ENCODE data around the gene AFTPH.

AFTPH gene

DNA sequence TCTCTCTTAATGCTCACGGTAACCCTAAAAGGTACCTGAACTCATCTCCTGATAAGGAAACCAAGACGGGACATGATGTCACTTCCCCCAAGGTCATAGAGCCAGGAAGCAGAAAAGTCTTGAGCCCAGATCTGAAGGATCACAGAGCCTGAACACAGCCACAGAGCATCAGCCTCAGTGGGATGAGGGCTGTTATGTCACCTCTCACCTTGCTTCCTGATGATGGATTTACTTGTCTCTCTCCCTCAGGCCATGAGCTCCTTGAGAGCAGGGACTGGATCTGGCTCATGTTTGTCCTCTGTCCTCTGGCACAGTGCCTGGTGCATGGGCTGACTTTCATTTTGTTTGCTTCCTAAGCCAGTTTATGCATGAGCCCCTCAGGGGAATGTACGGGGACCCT is 75.3 kb downstream of the AFTPH start:
- no peak overlapping the region for H3K27ac ChIP-seq (ENCODE audit: low read depth in 2 of 2, low read length in 2 of 2)
- H3K36me3 ChIP-seq (ENCODE audit: control insufficient read depth in 2 of 2, insufficient read depth in 2 of 2, low read length in 2 of 2), result no peaks in the 10 kb centered on the region
- H3K9me3 ChIP-seq (ENCODE audit: control insufficient read depth in 2 of 2, low read length in 2 of 2), result no peaks in the 10 kb centered on the region
- H3K4me1 ChIP-seq (ENCODE audit: control insufficient read depth in 2 of 2, insufficient read depth in 2 of 2, low read length in 2 of 2), result peaks cover 19 to 22% of the 10 kb centered on the region in 2 donors
- no peak overlapping the region for H3K4me3 ChIP-seq (ENCODE audit: low read length in 2 of 2)
- H3K27me3 ChIP-seq (ENCODE audit: control insufficient read depth in 2 of 2, insufficient read depth in 2 of 2, low read length in 2 of 2), result no peaks in the 10 kb centered on the region
- H3K9ac ChIP-seq (ENCODE audit: low read depth in 1 of 2, low read length in 2 of 2), result no peak overlapping the region

DNA sequence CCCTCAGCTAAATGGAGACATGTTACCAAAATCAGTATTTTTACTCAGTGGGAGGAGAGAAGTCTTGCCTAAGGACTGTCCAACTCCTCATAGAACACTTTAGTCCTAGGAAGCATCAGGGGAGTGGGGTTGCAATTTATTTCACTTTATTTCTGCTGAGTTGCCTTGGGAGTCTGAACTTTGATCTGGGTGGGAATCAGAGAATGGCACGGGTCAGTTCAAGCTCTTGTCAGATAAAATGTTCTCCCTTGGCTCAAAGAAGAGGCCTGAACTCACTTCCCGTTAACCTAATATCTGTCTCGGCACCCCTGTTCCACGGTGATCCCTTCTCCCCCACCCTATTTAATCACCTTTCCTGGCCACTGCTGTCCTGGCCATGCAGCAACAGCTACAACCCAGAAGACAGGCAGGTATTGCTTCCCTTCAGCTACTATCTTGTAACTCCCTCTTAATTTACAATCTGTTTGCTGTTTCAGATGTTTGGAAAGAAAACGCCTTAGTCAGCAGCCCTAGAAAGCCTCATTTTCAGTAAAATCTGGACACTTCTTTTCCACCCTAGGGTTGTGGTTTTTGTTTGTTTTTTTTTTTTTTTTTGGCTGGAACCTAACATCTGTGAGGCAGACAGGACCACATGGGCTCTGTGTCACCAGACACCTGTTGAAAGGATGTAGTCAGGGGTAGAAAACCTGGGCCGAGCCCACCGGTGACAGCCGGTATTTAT is 77.1 kb downstream of the AFTPH start:
- no peaks in the 10 kb centered on the region for H3K9me3 ChIP-seq (ENCODE audit: control insufficient read depth in 2 of 2, low read length in 2 of 2)
- H3K4me3 ChIP-seq (ENCODE audit: low read length in 2 of 2), result no peak overlapping the region
- H3K4me1 ChIP-seq (ENCODE audit: control insufficient read depth in 2 of 2, insufficient read depth in 2 of 2, low read length in 2 of 2), result peaks cover 26 to 32% of the 10 kb centered on the region in 2 donors
- no peaks in the 10 kb centered on the region for H3K36me3 ChIP-seq (ENCODE audit: control insufficient read depth in 2 of 2, insufficient read depth in 2 of 2, low read length in 2 of 2)
- peak overlapping the region; percentile 27 to 48 for H3K27ac ChIP-seq (ENCODE audit: low read depth in 2 of 2, low read length in 2 of 2)
- no peaks in the 10 kb centered on the region for H3K27me3 ChIP-seq (ENCODE audit: control insufficient read depth in 2 of 2, insufficient read depth in 2 of 2, low read length in 2 of 2)
- no peak overlapping the region for H3K9ac ChIP-seq (ENCODE audit: low read depth in 1 of 2, low read length in 2 of 2)

DNA sequence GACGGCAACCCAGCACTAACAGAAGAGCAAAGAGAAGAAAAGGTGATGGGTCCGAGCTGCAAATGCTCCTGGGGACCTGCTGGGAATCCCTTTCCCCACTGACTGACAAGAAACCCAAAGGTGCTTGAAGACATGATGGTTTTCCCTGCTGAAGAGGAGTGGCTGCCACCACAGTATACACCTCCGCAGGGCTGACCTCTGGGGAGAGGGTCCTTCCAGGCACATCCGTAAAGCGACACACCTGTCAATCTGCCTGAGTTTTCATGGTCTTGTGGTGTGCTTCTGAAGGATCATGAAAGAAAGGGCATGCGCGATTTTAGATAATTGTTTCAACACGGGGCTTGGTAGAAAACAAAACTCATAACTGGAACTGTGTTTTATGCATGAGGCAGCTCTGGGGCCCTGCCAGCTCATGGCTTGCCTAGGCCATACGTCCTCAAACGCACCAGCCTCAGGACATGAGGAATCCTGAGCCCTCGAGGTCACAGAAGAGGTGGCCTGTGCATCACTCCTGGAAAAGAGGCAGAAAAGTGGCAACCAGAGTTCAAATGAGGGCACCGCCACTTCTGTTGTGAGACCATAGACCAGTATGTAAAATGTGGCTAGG is 77.8 kb downstream of the AFTPH start:
- Histone ChIP-seq H3K27ac (ENCODE audit: low read depth in 2 of 2, low read length in 2 of 2) (no peak overlapping the region), H3K4me3 (ENCODE audit: low read length in 2 of 2) (no peak overlapping the region), H3K36me3 (ENCODE audit: control insufficient read depth in 2 of 2, insufficient read depth in 2 of 2, low read length in 2 of 2) (no peaks in the 10 kb centered on the region), H3K9me3 (ENCODE audit: control insufficient read depth in 2 of 2, low read length in 2 of 2) (no peaks in the 10 kb centered on the region), H3K9ac (ENCODE audit: low read depth in 1 of 2, low read length in 2 of 2) (no peak overlapping the region), H3K4me1 (ENCODE audit: control insufficient read depth in 2 of 2, insufficient read depth in 2 of 2, low read length in 2 of 2) (peaks cover 30 to 36% of the 10 kb centered on the region in 2 donors), H3K27me3 (ENCODE audit: control insufficient read depth in 2 of 2, insufficient read depth in 2 of 2, low read length in 2 of 2) (no peaks in the 10 kb centered on the region)

DNA sequence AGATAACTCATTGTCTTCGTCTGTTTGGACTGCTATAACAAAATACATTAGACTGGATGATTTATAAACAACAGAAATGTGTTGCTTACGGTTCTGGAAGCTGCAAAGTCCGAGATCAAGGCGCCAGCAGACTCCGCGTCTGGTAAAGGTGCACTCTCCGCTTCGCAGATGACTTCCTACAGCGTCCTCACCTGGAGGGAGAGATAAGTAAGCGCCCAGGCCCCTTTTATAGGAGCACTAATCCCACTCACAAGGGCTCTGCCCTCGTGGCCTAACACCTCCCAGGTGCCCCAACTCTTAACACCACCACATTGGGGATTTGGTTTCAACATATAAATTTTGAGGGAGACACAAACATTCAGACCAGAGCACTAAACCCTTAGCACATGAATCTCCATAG is 78.3 kb downstream of the AFTPH start:
- Histone ChIP-seq H3K4me1 (ENCODE audit: control insufficient read depth in 2 of 2, insufficient read depth in 2 of 2, low read length in 2 of 2) (peaks cover 35 to 42% of the 10 kb centered on the region in 2 donors), H3K9me3 (ENCODE audit: control insufficient read depth in 2 of 2, low read length in 2 of 2) (no peaks in the 10 kb centered on the region), H3K36me3 (ENCODE audit: control insufficient read depth in 2 of 2, insufficient read depth in 2 of 2, low read length in 2 of 2) (no peaks in the 10 kb centered on the region), H3K27ac (ENCODE audit: low read depth in 2 of 2, low read length in 2 of 2) (no peak overlapping the region), H3K4me3 (ENCODE audit: low read length in 2 of 2) (no peak overlapping the region), H3K27me3 (ENCODE audit: control insufficient read depth in 2 of 2, insufficient read depth in 2 of 2, low read length in 2 of 2) (no peaks in the 10 kb centered on the region), H3K9ac (ENCODE audit: low read depth in 1 of 2, low read length in 2 of 2) (no peak overlapping the region)

DNA sequence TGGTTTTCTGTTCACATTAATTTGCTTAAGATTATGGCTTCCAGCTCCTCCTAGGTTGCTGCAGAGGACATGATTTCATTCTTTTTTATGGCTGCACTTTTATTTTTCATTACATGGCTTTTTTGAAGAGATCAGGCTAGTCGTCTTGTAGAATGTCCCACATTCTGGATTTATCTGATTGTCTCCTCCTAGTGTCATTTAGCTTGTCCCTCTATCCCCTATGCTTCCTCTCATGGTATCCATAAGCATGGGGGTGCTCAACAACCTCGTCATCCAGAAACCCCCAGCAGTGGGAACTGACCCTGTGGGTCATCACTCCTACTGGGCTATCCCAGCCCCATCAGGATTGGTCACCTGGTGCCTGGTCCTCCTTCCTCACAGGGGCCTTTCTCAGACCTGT is 80.0 kb downstream of the AFTPH start:
- Histone ChIP-seq H3K27me3 (ENCODE audit: control insufficient read depth in 2 of 2, insufficient read depth in 2 of 2, low read length in 2 of 2) (no peaks in the 10 kb centered on the region), H3K4me1 (ENCODE audit: control insufficient read depth in 2 of 2, insufficient read depth in 2 of 2, low read length in 2 of 2) (peaks cover 47 to 55% of the 10 kb centered on the region in 2 donors), H3K9ac (ENCODE audit: low read depth in 1 of 2, low read length in 2 of 2) (no peak overlapping the region), H3K9me3 (ENCODE audit: control insufficient read depth in 2 of 2, low read length in 2 of 2) (no peaks in the 10 kb centered on the region), H3K36me3 (ENCODE audit: control insufficient read depth in 2 of 2, insufficient read depth in 2 of 2, low read length in 2 of 2) (no peaks in the 10 kb centered on the region), H3K4me3 (ENCODE audit: low read length in 2 of 2) (no peak overlapping the region), H3K27ac (ENCODE audit: low read depth in 2 of 2, low read length in 2 of 2) (no peak overlapping the region)

DNA sequence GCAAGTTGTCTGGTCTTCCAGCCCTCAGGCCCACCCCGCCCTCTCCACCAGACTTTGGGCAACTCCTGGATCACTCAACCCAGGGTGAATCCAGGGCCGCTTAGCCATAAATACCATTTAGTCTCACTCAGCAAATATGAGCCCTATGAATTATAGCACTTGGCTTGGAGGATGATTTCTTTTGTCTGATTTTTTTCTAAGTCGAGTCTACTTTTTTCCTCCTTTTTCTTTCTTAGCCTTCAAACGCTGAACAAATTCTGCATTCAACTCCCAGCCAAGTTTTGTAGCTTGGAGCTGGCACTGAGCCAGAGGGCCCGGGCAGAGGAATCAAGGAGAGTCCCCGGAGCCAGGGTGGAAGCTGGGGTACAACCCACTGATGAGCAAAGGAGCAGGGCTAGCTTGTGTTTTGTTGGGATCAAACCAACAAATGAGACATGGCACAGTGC is 80.9 kb downstream of the AFTPH start:
- Histone ChIP-seq H3K27me3 (ENCODE audit: control insufficient read depth in 2 of 2, insufficient read depth in 2 of 2, low read length in 2 of 2) (no peaks in the 10 kb centered on the region), H3K27ac (ENCODE audit: low read depth in 2 of 2, low read length in 2 of 2) (no peak overlapping the region), H3K9me3 (ENCODE audit: control insufficient read depth in 2 of 2, low read length in 2 of 2) (no peaks in the 10 kb centered on the region), H3K36me3 (ENCODE audit: control insufficient read depth in 2 of 2, insufficient read depth in 2 of 2, low read length in 2 of 2) (no peaks in the 10 kb centered on the region), H3K4me1 (ENCODE audit: control insufficient read depth in 2 of 2, insufficient read depth in 2 of 2, low read length in 2 of 2) (peaks cover 52 to 55% of the 10 kb centered on the region in 2 donors), H3K4me3 (ENCODE audit: low read length in 2 of 2) (no peak overlapping the region), H3K9ac (ENCODE audit: low read depth in 1 of 2, low read length in 2 of 2) (no peak overlapping the region)

DNA sequence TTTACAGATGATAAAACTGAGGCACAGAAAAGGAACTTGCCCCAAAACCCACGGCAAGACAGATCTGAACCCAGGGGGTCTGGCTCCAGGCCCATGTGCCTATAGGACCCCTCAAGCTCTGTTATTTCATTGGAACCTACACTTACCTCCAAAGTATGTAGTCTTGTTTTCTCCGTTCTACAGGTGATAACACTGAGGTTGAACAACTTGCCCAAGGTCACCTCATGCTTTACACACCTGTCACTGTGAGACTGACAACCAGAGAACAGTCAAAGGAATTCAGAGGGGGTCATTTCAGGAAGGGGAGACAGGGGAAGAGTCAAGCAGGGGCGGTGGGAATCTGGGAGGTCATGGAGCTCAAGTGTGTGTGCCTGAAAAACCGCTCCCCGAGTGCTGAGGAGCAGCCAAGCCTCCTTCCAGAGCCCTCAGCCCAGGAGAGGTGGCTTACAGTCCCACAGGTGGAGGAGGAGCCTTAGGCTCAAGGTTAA is 81.9 kb downstream of the AFTPH start:
- Histone ChIP-seq H3K4me3 (ENCODE audit: low read length in 2 of 2) (peak overlapping the region in 1 of 2 donors; percentile 68), H3K9ac (ENCODE audit: low read depth in 1 of 2, low read length in 2 of 2) (peak overlapping the region in 1 of 2 donors; percentile 60), H3K4me1 (ENCODE audit: control insufficient read depth in 2 of 2, insufficient read depth in 2 of 2, low read length in 2 of 2) (peaks cover 48 to 53% of the 10 kb centered on the region in 2 donors), H3K27ac (ENCODE audit: low read depth in 2 of 2, low read length in 2 of 2) (peak overlapping the region; percentile 76 to 80), H3K36me3 (ENCODE audit: control insufficient read depth in 2 of 2, insufficient read depth in 2 of 2, low read length in 2 of 2) (no peaks in the 10 kb centered on the region), H3K9me3 (ENCODE audit: control insufficient read depth in 2 of 2, low read length in 2 of 2) (no peaks in the 10 kb centered on the region), H3K27me3 (ENCODE audit: control insufficient read depth in 2 of 2, insufficient read depth in 2 of 2, low read length in 2 of 2) (no peaks in the 10 kb centered on the region)

DNA sequence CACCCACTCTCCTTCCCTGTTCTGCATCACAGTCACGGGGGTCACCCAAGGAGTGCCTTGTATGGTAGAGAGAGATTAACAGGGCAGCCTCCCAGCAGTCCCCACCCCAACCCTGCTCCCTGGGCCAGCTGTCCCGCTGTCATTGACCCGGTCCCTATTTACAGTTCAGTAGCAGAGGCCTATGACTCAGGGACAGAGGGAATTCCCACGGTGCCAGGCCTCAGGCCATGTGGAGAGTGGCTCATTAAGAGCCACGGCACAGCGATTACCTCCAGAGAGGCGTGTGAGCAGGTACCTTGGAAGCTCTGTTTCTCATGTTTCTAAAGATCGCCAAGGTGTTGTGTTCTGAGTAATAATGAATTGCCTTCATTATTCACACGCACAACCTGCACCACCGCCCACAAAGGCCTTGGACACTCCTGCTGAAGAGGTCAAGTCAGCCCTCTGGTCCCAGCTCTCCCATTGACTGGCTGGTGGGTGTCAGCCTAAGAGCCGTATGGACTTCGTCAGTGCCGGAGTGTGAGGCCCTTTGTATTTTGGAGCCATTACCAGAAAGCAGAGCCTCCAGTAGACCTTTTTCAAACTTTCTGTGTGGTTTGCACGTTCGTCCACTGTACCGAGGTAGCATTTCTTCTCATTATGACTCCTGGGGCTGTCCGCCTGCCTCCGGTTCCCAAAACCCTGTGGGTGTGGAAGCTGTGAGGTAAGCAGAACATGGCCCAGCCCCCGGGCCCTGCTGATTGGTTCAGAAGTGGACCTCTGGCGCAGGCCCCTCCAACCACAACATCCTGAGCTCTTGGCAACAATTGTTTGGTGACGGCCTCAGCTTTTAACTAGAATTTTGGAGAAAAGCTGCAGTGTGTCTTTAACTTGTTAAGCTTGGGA is 82.6 kb downstream of the AFTPH start:
- Histone ChIP-seq H3K4me1 (ENCODE audit: control insufficient read depth in 2 of 2, insufficient read depth in 2 of 2, low read length in 2 of 2) (peaks cover 41 to 47% of the 10 kb centered on the region in 2 donors), H3K9me3 (ENCODE audit: control insufficient read depth in 2 of 2, low read length in 2 of 2) (no peaks in the 10 kb centered on the region), H3K27me3 (ENCODE audit: control insufficient read depth in 2 of 2, insufficient read depth in 2 of 2, low read length in 2 of 2) (no peaks in the 10 kb centered on the region), H3K36me3 (ENCODE audit: control insufficient read depth in 2 of 2, insufficient read depth in 2 of 2, low read length in 2 of 2) (no peaks in the 10 kb centered on the region), H3K9ac (ENCODE audit: low read depth in 1 of 2, low read length in 2 of 2) (peak overlapping the region; percentile 46 to 60), H3K4me3 (ENCODE audit: low read length in 2 of 2) (peak overlapping the region; percentile 56 to 68), H3K27ac (ENCODE audit: low read depth in 2 of 2, low read length in 2 of 2) (peak overlapping the region; percentile 76 to 80)

DNA sequence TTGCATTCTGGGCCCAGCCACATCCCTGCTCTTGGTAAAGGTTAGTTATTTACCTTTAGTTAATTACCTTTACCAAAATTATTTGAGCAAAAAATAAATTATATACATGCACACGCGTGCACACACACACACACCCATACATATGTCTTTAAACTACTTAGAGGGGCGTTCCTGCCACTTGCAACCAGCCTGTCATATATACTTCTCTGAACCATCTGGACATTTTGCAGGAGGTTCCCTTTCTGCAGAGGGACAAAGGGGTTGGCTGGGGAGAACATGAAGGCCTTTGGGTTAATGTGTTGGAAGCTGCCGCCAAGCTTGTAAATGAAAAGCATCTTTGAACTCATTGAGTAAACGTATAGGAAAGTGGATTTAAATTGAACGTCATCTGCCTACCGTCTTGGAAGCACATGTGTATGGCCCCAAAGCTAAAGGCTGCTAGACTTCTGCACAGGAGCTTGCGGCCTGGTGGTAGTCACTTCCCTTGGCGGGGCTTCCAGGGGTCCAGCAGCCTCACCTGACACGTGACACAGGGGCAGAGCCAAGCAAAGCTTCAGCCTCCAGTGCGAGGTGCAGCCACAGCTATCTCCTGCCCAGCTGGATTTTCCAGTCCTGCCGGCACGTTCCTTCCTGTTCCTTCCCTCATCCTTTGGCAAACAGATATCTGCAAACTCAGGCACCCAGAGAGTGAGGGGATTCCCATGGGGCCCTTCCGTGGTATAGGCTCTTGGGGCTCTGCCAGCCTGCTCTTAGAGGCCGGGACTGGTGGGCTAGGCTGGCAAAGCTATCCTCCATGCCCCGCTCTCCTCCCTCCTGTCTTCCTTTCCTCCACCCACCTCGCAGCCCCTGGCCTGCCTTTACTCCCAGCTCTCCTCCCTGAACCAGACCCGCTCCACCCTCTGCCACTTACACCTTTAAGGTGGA is 83.5 kb downstream of the AFTPH start:
- Histone ChIP-seq H3K27me3 (ENCODE audit: control insufficient read depth in 2 of 2, insufficient read depth in 2 of 2, low read length in 2 of 2) (no peaks in the 10 kb centered on the region), H3K36me3 (ENCODE audit: control insufficient read depth in 2 of 2, insufficient read depth in 2 of 2, low read length in 2 of 2) (no peaks in the 10 kb centered on the region), H3K9ac (ENCODE audit: low read depth in 1 of 2, low read length in 2 of 2) (peak overlapping the region; percentile 46 to 56), H3K4me3 (ENCODE audit: low read length in 2 of 2) (peak overlapping the region; percentile 6 to 68), H3K4me1 (ENCODE audit: control insufficient read depth in 2 of 2, insufficient read depth in 2 of 2, low read length in 2 of 2) (peaks cover 41 to 45% of the 10 kb centered on the region in 2 donors), H3K27ac (ENCODE audit: low read depth in 2 of 2, low read length in 2 of 2) (peak overlapping the region; percentile 46 to 80), H3K9me3 (ENCODE audit: control insufficient read depth in 2 of 2, low read length in 2 of 2) (no peaks in the 10 kb centered on the region)

Measured in mucosa of rectum (tissue), 2 donors.